ENCODE measurements around the gene HLF. TPM values are rescaled to one million over a fixed set of nuclear protein-coding genes. Genes with fewer than 3 reads are reported as not detected.

Gene HLF
- total RNA-seq, 5 donors from 2014 or later (not counting 1 experiment from before 2014, with no cell fraction given) = 0.55 to 5.2 (median 2.5) TPM

- Histone ChIP-seq H3K9me3 (no peaks in the 10 kb centered on the region), H3K36me3 (ENCODE audit: control insufficient read depth in 2 of 2, extremely low read depth in 1 of 2, insufficient read depth in 1 of 2, low read length in 1 of 2) (no peaks in the 10 kb centered on the region), H3K27me3 (replicated peaks in 1 of 2; ENCODE audit: control insufficient read depth in 2 of 2, extremely low read depth in 1 of 2, insufficient read depth in 2 of 2, low read length in 1 of 2) (no peaks in the 10 kb centered on the region), H3K4me1 (ENCODE audit: control insufficient read depth in 1 of 2, extremely low read depth in 1 of 2, insufficient read depth in 2 of 2, low read length in 2 of 2) (no peaks in the 10 kb centered on the region), H3K27ac (ENCODE audit: low read length) (no peak overlapping the region), H3K4me3 (ENCODE audit: control insufficient read depth in 1 of 2, extremely low read depth in 1 of 2, low read length in 1 of 2) (no peak overlapping the region)
- Mint-ChIP-seq H3K27me3 (peaks cover 0 to 11% of the 10 kb centered on the region in 2 donors), H3K27ac (no peak overlapping the region), H3K9me3 (no peaks in the 10 kb centered on the region), H3K4me1 (peaks cover 0 to 5% (median 0%) of the 10 kb centered on the region in 3 donors), H3K36me3 (no peaks in the 10 kb centered on the region), H3K4me3 (no peak overlapping the region)
- 100% methylated on average over 1 of the region's 1 CpG for WGBS (ENCODE audit: insufficient coverage)
- no peak for DNase-seq
- ChIA-PET CTCF (interaction anchor here (0.6 to 3.1 kb wide), 7 partner anchors 8 to 312 kb away, joined by 3 to 31 read pairs (median 6); no protein-coding TSS in a partner anchor), POLR2A (no interaction called here)
- no peak for ATAC-seq (replicated peaks in 1 of 4)
Measured at GRCh38 chr17:55296699-55297098, 31.9 kb downstream of the HLF start.

GRCh38 chr17:55298111-55298730 lies 33.5 kb downstream of the HLF start:
- no peaks in the 10 kb centered on the region for H3K9me3 ChIP-seq
- Mint-ChIP-seq H3K4me1 (peaks cover 0 to 5% (median 0%) of the 10 kb centered on the region in 3 donors), H3K4me3 (no peak overlapping the region), H3K27ac (no peak overlapping the region), H3K9me3 (no peaks in the 10 kb centered on the region), H3K36me3 (no peaks in the 10 kb centered on the region), H3K27me3 (peaks cover 0 to 7% of the 10 kb centered on the region in 2 donors)
- H3K4me1 ChIP-seq (ENCODE audit: control insufficient read depth in 1 of 2, extremely low read depth in 1 of 2, insufficient read depth in 2 of 2, low read length in 2 of 2) = no peaks in the 10 kb centered on the region
- no peak for DNase-seq
- ATAC-seq (replicated peaks in 1 of 4) = no peak
- ChIA-PET CTCF (interaction anchor here (0.5 to 3.1 kb wide), 4 partner anchors 60 to 305 kb away, joined by 4 to 31 read pairs (median 4); no protein-coding TSS in a partner anchor), POLR2A (interaction anchor here in 1 of 2 donors (0.6 kb wide), 1 partner anchor 33 kb away, joined by 9 read pairs; no protein-coding TSS in a partner anchor)
- H3K27ac ChIP-seq (ENCODE audit: low read length) = no peak overlapping the region
- H3K27me3 ChIP-seq (replicated peaks in 1 of 2; ENCODE audit: control insufficient read depth in 2 of 2, extremely low read depth in 1 of 2, insufficient read depth in 2 of 2, low read length in 1 of 2) = peaks cover 0 to 4% of the 10 kb centered on the region in 2 experiments
- H3K36me3 ChIP-seq (ENCODE audit: control insufficient read depth in 2 of 2, extremely low read depth in 1 of 2, insufficient read depth in 1 of 2, low read length in 1 of 2) = no peaks in the 10 kb centered on the region
- WGBS (ENCODE audit: insufficient coverage) = no CpG with 5 or more reads among the region's 3 CpGs
- H3K4me3 ChIP-seq (ENCODE audit: control insufficient read depth in 1 of 2, extremely low read depth in 1 of 2, low read length in 1 of 2) = no peak overlapping the region

- Histone ChIP-seq H3K4me3 (ENCODE audit: control insufficient read depth in 1 of 2, extremely low read depth in 1 of 2, low read length in 1 of 2) (no peak overlapping the region), H3K4me1 (ENCODE audit: control insufficient read depth in 1 of 2, extremely low read depth in 1 of 2, insufficient read depth in 2 of 2, low read length in 2 of 2) (no peaks in the 10 kb centered on the region), H3K27ac (ENCODE audit: low read length) (no peak overlapping the region), H3K36me3 (ENCODE audit: control insufficient read depth in 2 of 2, extremely low read depth in 1 of 2, insufficient read depth in 1 of 2, low read length in 1 of 2) (no peaks in the 10 kb centered on the region), H3K9me3 (no peaks in the 10 kb centered on the region), H3K27me3 (replicated peaks in 1 of 2; ENCODE audit: control insufficient read depth in 2 of 2, extremely low read depth in 1 of 2, insufficient read depth in 2 of 2, low read length in 1 of 2) (peaks cover 0 to 4% of the 10 kb centered on the region in 2 experiments)
- CTCF ChIA-PET = no interaction called here
- POLR2A ChIA-PET = interaction anchor here in 1 of 2 donors (0.5 kb wide), 1 partner anchor 63 kb away, joined by 3 read pairs; no protein-coding TSS in a partner anchor
- WGBS (ENCODE audit: insufficient coverage) = 93% methylated on average over 3 of the region's 10 CpGs
- no peak overlapping the region for H3K27ac Mint-ChIP-seq
- no peaks in the 10 kb centered on the region for H3K36me3 Mint-ChIP-seq
- DNase-seq = no peak
- ATAC-seq (replicated peaks in 1 of 4) = no peak
- peaks cover 0 to 5% (median 0%) of the 10 kb centered on the region in 3 donors for H3K4me1 Mint-ChIP-seq
- H3K27me3 Mint-ChIP-seq = peaks cover 0 to 3% of the 10 kb centered on the region in 2 donors
- H3K4me3 Mint-ChIP-seq = no peak overlapping the region
- H3K9me3 Mint-ChIP-seq = no peaks in the 10 kb centered on the region
Measured at GRCh38 chr17:55299162-55299838, 34.5 kb downstream of the HLF start.

GRCh38 chr17:55299890-55300289 lies 35.1 kb downstream of the HLF start:
- no peak overlapping the region for H3K4me3 Mint-ChIP-seq
- peaks cover 0 to 4% of the 10 kb centered on the region in 2 experiments for H3K27me3 ChIP-seq (replicated peaks in 1 of 2; ENCODE audit: control insufficient read depth in 2 of 2, extremely low read depth in 1 of 2, insufficient read depth in 2 of 2, low read length in 1 of 2)
- no peak for DNase-seq
- H3K4me3 ChIP-seq (ENCODE audit: control insufficient read depth in 1 of 2, extremely low read depth in 1 of 2, low read length in 1 of 2) = no peak overlapping the region
- ChIA-PET CTCF (no interaction called here), POLR2A (no interaction called here)
- WGBS (ENCODE audit: insufficient coverage) = 81% methylated on average over 2 of the region's 4 CpGs
- no peaks in the 10 kb centered on the region for H3K4me1 ChIP-seq (ENCODE audit: control insufficient read depth in 1 of 2, extremely low read depth in 1 of 2, insufficient read depth in 2 of 2, low read length in 2 of 2)
- H3K27me3 Mint-ChIP-seq = no peaks in the 10 kb centered on the region
- H3K36me3 ChIP-seq (ENCODE audit: control insufficient read depth in 2 of 2, extremely low read depth in 1 of 2, insufficient read depth in 1 of 2, low read length in 1 of 2) = no peaks in the 10 kb centered on the region
- H3K9me3 Mint-ChIP-seq = no peaks in the 10 kb centered on the region
- H3K27ac Mint-ChIP-seq = no peak overlapping the region
- no peak for ATAC-seq (replicated peaks in 1 of 4)
- peaks cover 0 to 4% (median 0%) of the 10 kb centered on the region in 3 donors for H3K4me1 Mint-ChIP-seq
- H3K9me3 ChIP-seq = no peaks in the 10 kb centered on the region
- H3K36me3 Mint-ChIP-seq = no peaks in the 10 kb centered on the region
- no peak overlapping the region for H3K27ac ChIP-seq (ENCODE audit: low read length)

GRCh38 chr17:55300479-55301290 lies 35.9 kb downstream of the HLF start:
- ChIA-PET CTCF (no interaction called here), POLR2A (no interaction called here)
- no peaks in the 10 kb centered on the region for H3K4me1 ChIP-seq (ENCODE audit: control insufficient read depth in 1 of 2, extremely low read depth in 1 of 2, insufficient read depth in 2 of 2, low read length in 2 of 2)
- Mint-ChIP-seq H3K27ac (no peak overlapping the region), H3K27me3 (no peaks in the 10 kb centered on the region), H3K36me3 (no peaks in the 10 kb centered on the region), H3K4me1 (no peaks in the 10 kb centered on the region), H3K9me3 (no peaks in the 10 kb centered on the region), H3K4me3 (no peak overlapping the region)
- ATAC-seq (replicated peaks in 1 of 4) (no peak), DNase-seq (no peak)
- peaks cover 0 to 4% of the 10 kb centered on the region in 2 experiments for H3K27me3 ChIP-seq (replicated peaks in 1 of 2; ENCODE audit: control insufficient read depth in 2 of 2, extremely low read depth in 1 of 2, insufficient read depth in 2 of 2, low read length in 1 of 2)
- no peaks in the 10 kb centered on the region for H3K36me3 ChIP-seq (ENCODE audit: control insufficient read depth in 2 of 2, extremely low read depth in 1 of 2, insufficient read depth in 1 of 2, low read length in 1 of 2)
- 87% methylated on average over 6 of the region's 6 CpGs for WGBS (ENCODE audit: insufficient coverage)
- H3K27ac ChIP-seq (ENCODE audit: low read length) = no peak overlapping the region
- H3K9me3 ChIP-seq = no peaks in the 10 kb centered on the region
- no peak overlapping the region for H3K4me3 ChIP-seq (ENCODE audit: control insufficient read depth in 1 of 2, extremely low read depth in 1 of 2, low read length in 1 of 2)
